GM12878 (cell line): ENCODE results near the gene METTL13. TPM values are rescaled to one million over a fixed set of nuclear protein-coding genes. Genes with fewer than 3 reads are reported as not detected.

ENCODE experiments used
- E4F1 ChIP-seq: fragments of 450-650 bp; IDR thresholded peaks from 2 replicates; pipeline ENCODE4 v1.6.1; 2018; ENCODE audit warnings: borderline replicate concordance, mild to moderate bottlenecking; ENCODE audit not compliant: partially characterized antibody
- EED ChIP-seq: sonication (generic); IDR thresholded peaks from 2 replicates; pipeline ENCODE4 v1.6.1; 2016; ENCODE audit warnings: antibody characterized with exemption, low read depth
- ELK1 ChIP-seq: IDR thresholded peaks from 2 replicates; pipeline ENCODE4 v1.6.1; 2012; ENCODE audit warnings: low read depth, low read length, improper control_type of control experiment
- MEF2B ChIP-seq: fragments of 450-650 bp; IDR thresholded peaks from 2 replicates; pipeline ENCODE4 v1.6.1; 2018; ENCODE audit warnings: mild to moderate bottlenecking, moderate library complexity; ENCODE audit not compliant: partially characterized antibody, poor library complexity, severe bottlenecking
- RBBP5 ChIP-seq: fragments of 200-600 bp; sonication (generic); conservative IDR thresholded peaks from 2 replicates; pipeline ENCODE4 v1.6.1; 2016
- SKIL ChIP-seq: fragments of 450-650 bp; IDR thresholded peaks from 2 replicates; pipeline ENCODE4 v1.6.1; 2017; ENCODE audit warnings: mild to moderate bottlenecking, low read depth, inconsistent platforms; ENCODE audit not compliant: poor library complexity, severe bottlenecking
- SUPT20H ChIP-seq: IDR thresholded peaks from 2 replicates; pipeline ENCODE4 v1.6.1; 2011; ENCODE audit warnings: low read depth, mild to moderate bottlenecking, low read length, moderate library complexity, borderline replicate concordance; ENCODE audit not compliant: control insufficient read depth
- TARDBP ChIP-seq: IDR thresholded peaks from 2 replicates; pipeline ENCODE4 v1.6.1; 2016; ENCODE audit warnings: borderline replicate concordance
- polyA plus RNA-seq, 11 experiments: library from polyadenylated mRNA; depleted of rRNA in 4 of 11; unstranded in 6 of 11; stranded (reverse) in 5 of 11; fragments of >200 nt; fragmentation: Nextera tagmentation in 4 of 11; fragmentation: Illumina TruSeq in 1 of 11; extraction: Ambion mirVana in 4 of 11; extraction: Trizol in 1 of 11; gene quantifications; 1 replicate in 1 of 11; 2 replicates in 10 of 11; pipeline versions ENCODE4 v1.2.1 to v1.2.3, GENCODE V29; 2011 to 2016; ENCODE audit warnings: inconsistent platforms in 2 of 11, missing spikeins in 2 of 11, low read depth in 1 of 11
- total RNA-seq, 4 experiments: library from RNA; depleted of rRNA in 3 of 4; stranded (reverse); fragments of >200 nt in 3 of 4; fragmentation: Illumina TruSeq in 1 of 4; extraction: Trizol in 1 of 4; gene quantifications; 2 replicates each; pipeline versions ENCODE4 v1.2.1 to v1.2.3, GENCODE V29; 2013 to 2021
- TF ChIP-seq, protein P1 (sequence below): IDR thresholded peaks from 2 replicates; pipeline ENCODE4 v1.6.1; 2011; ENCODE audit warnings: borderline replicate concordance, low read depth, mild to moderate bottlenecking, moderate library complexity, mixed read lengths, low read length; ENCODE audit not compliant: insufficient read depth; ENCODE audit errors: extremely low read length
- TF ChIP-seq, protein P2 (sequence below): fragments of 150-350 bp; IDR thresholded peaks from 2 replicates; pipeline ENCODE4 v1.6.1; 2016; ENCODE audit warnings: low read depth, low read length

Gene METTL13
- total and polyA plus RNA-seq, 10 of the 15 experiments (the other 5 are each of a cell fraction or from before 2014, with no cell fraction given), result 12.2 to 47.2 (median 35.0) TPM

GRCh38 chr1:171801487-171801891 is 20.0 kb downstream of the METTL13 start (continued):
- TF ChIP-seq EED, result no peak
- peak; percentile 15 for TF ChIP-seq SKIL
- TF ChIP-seq E4F1, result no peak
- TF ChIP-seq, protein P1, sequence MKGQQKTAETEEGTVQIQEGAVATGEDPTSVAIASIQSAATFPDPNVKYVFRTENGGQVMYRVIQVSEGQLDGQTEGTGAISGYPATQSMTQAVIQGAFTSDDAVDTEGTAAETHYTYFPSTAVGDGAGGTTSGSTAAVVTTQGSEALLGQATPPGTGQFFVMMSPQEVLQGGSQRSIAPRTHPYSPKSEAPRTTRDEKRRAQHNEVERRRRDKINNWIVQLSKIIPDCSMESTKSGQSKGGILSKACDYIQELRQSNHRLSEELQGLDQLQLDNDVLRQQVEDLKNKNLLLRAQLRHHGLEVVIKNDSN, result no peak
- no peak for TF ChIP-seq RBBP5
- no peak for TF ChIP-seq MEF2B
- no peak for TF ChIP-seq TARDBP
- TF ChIP-seq, protein P2, sequence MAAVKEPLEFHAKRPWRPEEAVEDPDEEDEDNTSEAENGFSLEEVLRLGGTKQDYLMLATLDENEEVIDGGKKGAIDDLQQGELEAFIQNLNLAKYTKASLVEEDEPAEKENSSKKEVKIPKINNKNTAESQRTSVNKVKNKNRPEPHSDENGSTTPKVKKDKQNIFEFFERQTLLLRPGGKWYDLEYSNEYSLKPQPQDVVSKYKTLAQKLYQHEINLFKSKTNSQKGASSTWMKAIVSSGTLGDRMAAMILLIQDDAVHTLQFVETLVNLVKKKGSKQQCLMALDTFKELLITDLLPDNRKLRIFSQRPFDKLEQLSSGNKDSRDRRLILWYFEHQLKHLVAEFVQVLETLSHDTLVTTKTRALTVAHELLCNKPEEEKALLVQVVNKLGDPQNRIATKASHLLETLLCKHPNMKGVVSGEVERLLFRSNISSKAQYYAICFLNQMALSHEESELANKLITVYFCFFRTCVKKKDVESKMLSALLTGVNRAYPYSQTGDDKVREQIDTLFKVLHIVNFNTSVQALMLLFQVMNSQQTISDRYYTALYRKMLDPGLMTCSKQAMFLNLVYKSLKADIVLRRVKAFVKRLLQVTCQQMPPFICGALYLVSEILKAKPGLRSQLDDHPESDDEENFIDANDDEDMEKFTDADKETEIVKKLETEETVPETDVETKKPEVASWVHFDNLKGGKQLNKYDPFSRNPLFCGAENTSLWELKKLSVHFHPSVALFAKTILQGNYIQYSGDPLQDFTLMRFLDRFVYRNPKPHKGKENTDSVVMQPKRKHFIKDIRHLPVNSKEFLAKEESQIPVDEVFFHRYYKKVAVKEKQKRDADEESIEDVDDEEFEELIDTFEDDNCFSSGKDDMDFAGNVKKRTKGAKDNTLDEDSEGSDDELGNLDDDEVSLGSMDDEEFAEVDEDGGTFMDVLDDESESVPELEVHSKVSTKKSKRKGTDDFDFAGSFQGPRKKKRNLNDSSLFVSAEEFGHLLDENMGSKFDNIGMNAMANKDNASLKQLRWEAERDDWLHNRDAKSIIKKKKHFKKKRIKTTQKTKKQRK, result no peak
- TF ChIP-seq ELK1, result no peak
- no peak for TF ChIP-seq SUPT20H
